H1 (cell line): ENCODE results near the gene SLC7A7. TPM values are rescaled to one million over a fixed set of nuclear protein-coding genes. Genes with fewer than 3 reads are reported as not detected.

Experiments
- CTCF ChIA-PET: fragments of 300-600 bp; sonication (Branson Sonifier 250); formaldehyde crosslinking; loops from one replicate; lab custom pipeline; 2021; ENCODE audit not compliant: partially characterized antibody; lab: Charles Lee
- POLR2A ChIA-PET: fragments of 300-600 bp; sonication (Branson Sonifier 250); formaldehyde crosslinking; loops from one replicate; lab custom pipeline; 2021; ENCODE audit warnings: inconsistent platforms; ENCODE audit not compliant: partially characterized antibody; lab: Charles Lee
- DNase-seq, 2 experiments: peaks; one replicate each; pipeline versions ENCODE4 v3.0.0 to v3.0.0-alpha.2; 2010 to 2022; ENCODE audit warnings: low spot score in 2 of 2, low read depth in 1 of 2, mixed read lengths in 1 of 2
- FAIRE-seq: peaks from 2 replicates; lab custom pipeline; 2011; peaks lifted over from hg19 to GRCh38; lab: Jason Lieb, UNC
- H2AFZ ChIP-seq: 2 replicates; pipeline ENCODE4 v1.8.1; 2012; ENCODE audit warnings: low read length, inconsistent platforms
- H2AK5ac ChIP-seq: 2 replicates; pipeline ENCODE4 v1.6.1; 2013; ENCODE audit warnings: low read depth, low read length
- H2BK120ac ChIP-seq: replicated peaks from 2 replicates; pipeline ENCODE3; 2013; ENCODE audit warnings: low read depth, low read length, inconsistent platforms
- H2BK12ac ChIP-seq: 2 replicates; pipeline ENCODE4 v1.6.1; 2013; ENCODE audit warnings: low read depth, low read length
- H2BK15ac ChIP-seq: 2 replicates; pipeline ENCODE4 v1.6.1; 2013; ENCODE audit warnings: low read length
- H2BK20ac ChIP-seq: 2 replicates; pipeline ENCODE4 v1.6.1; 2013; ENCODE audit warnings: low read length
- H2BK5ac ChIP-seq: 2 replicates; pipeline ENCODE4 v1.6.1; 2013; ENCODE audit warnings: low read depth, low read length
- H3K14ac ChIP-seq: 2 replicates; pipeline ENCODE4 v1.6.1; 2013; ENCODE audit warnings: inconsistent platforms; ENCODE audit not compliant: insufficient read length
- H3K18ac ChIP-seq: 2 replicates; pipeline ENCODE4 v1.6.1; 2013; ENCODE audit warnings: low read length; ENCODE audit errors: extremely low read depth
- H3K23ac ChIP-seq: 2 replicates; pipeline ENCODE4 v1.6.1; 2013; ENCODE audit warnings: inconsistent platforms; ENCODE audit not compliant: insufficient read length
- H3K23me2 ChIP-seq: 2 replicates; pipeline ENCODE4 v1.6.1; 2013; ENCODE audit warnings: low read depth, low read length
- H3K27ac ChIP-seq: 2 replicates; pipeline ENCODE4 v1.6.1; 2011; ENCODE audit warnings: low read depth, low read length, inconsistent platforms
- H3K27me3 ChIP-seq, 4 experiments: replicated peaks in 1 of 4; 1 replicate in 1 of 4; 2 replicates in 3 of 4; pipeline versions ENCODE4 v1.6.1 to v1.8.1; 2011 to 2013; ENCODE audit warnings: low read length in 3 of 4, mild to moderate bottlenecking in 3 of 4, inconsistent platforms in 2 of 4, mixed read lengths in 2 of 4, moderate library complexity in 1 of 4; ENCODE audit not compliant: control insufficient read depth in 3 of 4, insufficient read depth in 3 of 4; ENCODE audit errors: extremely low read depth in 1 of 4
- H3K36me3 ChIP-seq, 4 experiments: 2 replicates each; pipeline versions ENCODE4 v1.6.1 to v1.8.1; 2011 to 2013; ENCODE audit warnings: mild to moderate bottlenecking in 4 of 4, low read length in 3 of 4, moderate library complexity in 2 of 4, control low read depth in 1 of 4, inconsistent platforms in 1 of 4; ENCODE audit not compliant: insufficient read depth in 4 of 4, control insufficient read depth in 2 of 4
- H3K4ac ChIP-seq: replicated peaks from 2 replicates; pipeline ENCODE3; 2013; ENCODE audit warnings: low read length, low read depth, mixed read lengths, inconsistent platforms; ENCODE audit not compliant: insufficient read length
- H3K4me1 ChIP-seq, 4 experiments: replicated peaks in 1 of 4; 1 replicate in 1 of 4; 2 replicates in 3 of 4; pipeline versions ENCODE4 v1.6.1 to v1.8.1; 2011 to 2013; ENCODE audit warnings: low read length in 3 of 4, inconsistent platforms in 2 of 4, mixed read lengths in 1 of 4; ENCODE audit not compliant: insufficient read depth in 4 of 4, control insufficient read depth in 3 of 4
- H3K4me2 ChIP-seq, 2 experiments: 2 replicates each; pipeline versions ENCODE4 v1.6.1 to v1.8.1; 2011 to 2013; ENCODE audit warnings: low read depth in 2 of 2, low read length in 2 of 2, control low read depth in 1 of 2, inconsistent platforms in 1 of 2, mild to moderate bottlenecking in 1 of 2; ENCODE audit not compliant: insufficient read depth in 1 of 2
- H3K4me3 ChIP-seq, 4 experiments: fragments of 200-600, 300-600 bp in 1 of 4; sonication (generic), shearing (Covaris generic), sonication (Bioruptor Twin) in 1 of 4; 2 replicates each; pipeline versions ENCODE4 v1.5.1 to v1.8.1; 2011 to 2016; ENCODE audit warnings: low read length in 4 of 4, low read depth in 3 of 4, control low read depth in 2 of 4, inconsistent platforms in 2 of 4, mild to moderate bottlenecking in 2 of 4, mixed read lengths in 1 of 4, moderate library complexity in 1 of 4; ENCODE audit not compliant: insufficient read depth in 2 of 4; ENCODE audit errors: extremely low read depth in 1 of 4
- H3K56ac ChIP-seq: replicated peaks from 2 replicates; pipeline ENCODE3; 2013; ENCODE audit warnings: low read depth, mild to moderate bottlenecking, mixed read lengths, low read length, inconsistent platforms; ENCODE audit not compliant: insufficient read length
- H3K79me1 ChIP-seq: 2 replicates; pipeline ENCODE4 v1.6.1; 2013; ENCODE audit warnings: low read depth, low read length, control low read depth
- H3K79me2 ChIP-seq, 2 experiments: 2 replicates each; pipeline versions ENCODE4 v1.6.1 to v1.8.1; 2012 to 2013; ENCODE audit warnings: low read length in 2 of 2, mild to moderate bottlenecking in 2 of 2, inconsistent platforms in 1 of 2; ENCODE audit not compliant: insufficient read depth in 2 of 2, control insufficient read depth in 1 of 2
- H3K9ac ChIP-seq, 4 experiments: replicated peaks in 1 of 4; 1 replicate in 1 of 4; 2 replicates in 3 of 4; pipeline versions ENCODE4 v1.6.1 to v1.8.1; 2011 to 2013; ENCODE audit warnings: low read depth in 3 of 4, low read length in 3 of 4, control low read depth in 2 of 4, mild to moderate bottlenecking in 2 of 4, moderate library complexity in 2 of 4, inconsistent platforms in 1 of 4; ENCODE audit errors: extremely low read depth in 1 of 4
- H3K9me3 ChIP-seq, 2 experiments: 2 replicates each; pipeline versions ENCODE4 v1.6.1 to v1.8.1; 2012 to 2013; ENCODE audit warnings: mild to moderate bottlenecking in 2 of 2, moderate library complexity in 2 of 2, control low read depth in 1 of 2, inconsistent platforms in 1 of 2, low read depth in 1 of 2, low read length in 1 of 2, mixed read lengths in 1 of 2; ENCODE audit not compliant: insufficient read depth in 2 of 2
- H4K20me1 ChIP-seq, 2 experiments: replicated peaks in 1 of 2; 2 replicates each; pipeline versions ENCODE3 to v1.8.1; 2011 to 2013; ENCODE audit warnings: inconsistent platforms in 2 of 2, low read length in 2 of 2, mild to moderate bottlenecking in 1 of 2; ENCODE audit not compliant: insufficient read depth in 2 of 2, control insufficient read depth in 1 of 2
- H4K5ac ChIP-seq: 2 replicates; pipeline ENCODE4 v1.6.1; 2013; ENCODE audit warnings: low read length, low read depth, mixed read lengths, inconsistent platforms; ENCODE audit not compliant: insufficient read length
- H4K8ac ChIP-seq: 2 replicates; pipeline ENCODE4 v1.8.0; 2013; ENCODE audit warnings: mild to moderate bottlenecking, moderate library complexity, low read length, inconsistent platforms; ENCODE audit not compliant: insufficient read depth; ENCODE audit errors: extremely low read depth
- H4K91ac ChIP-seq: replicated peaks from 2 replicates; pipeline ENCODE3; 2013; ENCODE audit warnings: low read length, mixed read lengths, inconsistent platforms; ENCODE audit not compliant: insufficient read length
- CTBP2 ChIP-seq: IDR thresholded peaks from 2 replicates; pipeline ENCODE4 v1.7.0; 2011; ENCODE audit warnings: borderline replicate concordance, mild to moderate bottlenecking, moderate library complexity, mixed read lengths, low read length; ENCODE audit not compliant: insufficient read depth, insufficient read length
- EP300 ChIP-seq, 2 experiments: IDR thresholded peaks; 1 replicate in 1 of 2; 2 replicates in 1 of 2; pipeline ENCODE4 v1.6.1; 2011 to 2012; ENCODE audit warnings: low read depth in 2 of 2, low read length in 2 of 2, mild to moderate bottlenecking in 2 of 2, borderline replicate concordance in 1 of 2, inconsistent platforms in 1 of 2, moderate library complexity in 1 of 2
- GABPA ChIP-seq: IDR thresholded peaks from 2 replicates; pipeline ENCODE4 v1.6.1; 2011; ENCODE audit warnings: mild to moderate bottlenecking, low read length, moderate library complexity, borderline replicate concordance; ENCODE audit not compliant: insufficient read depth
- JUND ChIP-seq: IDR thresholded peaks from 2 replicates; pipeline ENCODE4 v1.6.1; 2011; ENCODE audit warnings: mild to moderate bottlenecking, improper control_type of control experiment, low read length
- KDM5A ChIP-seq: fragments of 200-600 bp; IDR thresholded peaks from 2 replicates; pipeline ENCODE4 v1.7.1; 2012; ENCODE audit warnings: mild to moderate bottlenecking, low read length, inconsistent platforms, mixed read lengths
- NANOG ChIP-seq: IDR thresholded peaks from 2 replicates; pipeline ENCODE4 v1.6.1; 2011; ENCODE audit warnings: low read length, low read depth, mild to moderate bottlenecking, inconsistent platforms; ENCODE audit not compliant: insufficient read depth, poor library complexity, severe bottlenecking
- PHF8 ChIP-seq: fragments of 200-600 bp; sonication (generic); conservative IDR thresholded peaks from 2 replicates; pipeline ENCODE4 v1.7.1; 2012; ENCODE audit warnings: low read depth, mild to moderate bottlenecking, inconsistent platforms, low read length, moderate library complexity
- POU5F1 ChIP-seq: IDR thresholded peaks from 2 replicates; pipeline ENCODE4 v1.6.1; 2011; ENCODE audit warnings: low read depth, mild to moderate bottlenecking, low read length, moderate library complexity
- SAP30 ChIP-seq: fragments of 300-600 bp; sonication (generic); IDR thresholded peaks from 2 replicates; pipeline ENCODE4 v1.7.1; 2012; ENCODE audit warnings: low read length, moderate library complexity, mild to moderate bottlenecking, inconsistent platforms; ENCODE audit not compliant: insufficient read depth, insufficient replicate concordance
- SIN3A ChIP-seq, 2 experiments: IDR thresholded peaks in 1 of 2; conservative IDR thresholded peaks in 1 of 2; 2 replicates each; pipeline ENCODE4 v1.6.1; 2011 to 2012; ENCODE audit warnings: low read length in 2 of 2, improper control_type of control experiment in 1 of 2, low read depth in 1 of 2, mild to moderate bottlenecking in 1 of 2
- SIX5 ChIP-seq: IDR thresholded peaks from 2 replicates; pipeline ENCODE4 v1.6.1; 2011; ENCODE audit warnings: mild to moderate bottlenecking, low read depth, low read length
- SP1 ChIP-seq: IDR thresholded peaks from 2 replicates; pipeline ENCODE4 v1.6.1; 2011; ENCODE audit warnings: low read depth, low read length
- WGBS, 2 experiments: shearing (Covaris generic) in 1 of 2; methylation state at CpG; one replicate each; pipeline versions ENCODE4 v1.1.6 to v1.1.7; 2013 to 2015; ENCODE audit warnings: low lambda C conversion rate in 2 of 2, mixed read lengths in 2 of 2, inconsistent platforms in 1 of 2, low coverage in 1 of 2, missing lambda C conversion rate in 1 of 2; ENCODE audit not compliant: insufficient replicate concordance in 2 of 2, insufficient coverage in 1 of 2, insufficient read length in 1 of 2; ENCODE audit errors: extremely low coverage in 1 of 2, missing lambda C conversion rate in 1 of 2; 5-methylcytosine and 5-hydroxymethylcytosine counted together
- polyA plus RNA-seq, 7 experiments: library from polyadenylated mRNA; depleted of rRNA in 3 of 7; stranded (reverse) in 5 of 7; unstranded in 2 of 7; fragments of >200 nt in 5 of 7; fragments of 200-250 nt in 2 of 7; gene quantifications; 1 replicate in 5 of 7; 2 replicates in 1 of 7; 4 replicates in 1 of 7; pipeline versions ENCODE4 v1.2.1 to v1.2.3, GENCODE V29; 2011 to 2013; ENCODE audit warnings: missing spikeins in 2 of 7, mixed read lengths in 2 of 7
- total RNA-seq: library from RNA; stranded (reverse); fragmentation: NEBNext Ultra II Directional; extraction: Animal tissue kit (Norgen Biotek cat#: 25700); gene quantifications from 2 replicates; pipeline ENCODE4 v1.2.1, GENCODE V29; 2021

Gene SLC7A7
- total and polyA plus RNA-seq, 2 of the 8 experiments (the other 6 are each of a cell fraction or from before 2014, with no cell fraction given) = 5.8 to 14.9 TPM

GRCh38 chr14:22838631-22839041 is 23.4 kb upstream of the SLC7A7 start:
- Histone ChIP-seq H2BK12ac (peak overlapping the region; percentile 77; the same call in 1 of the 2 replicates), H3K27me3 (no peaks in the 10 kb centered on the region), H3K23ac (no peak overlapping the region), H3K9me3 (no peaks in the 10 kb centered on the region), H3K36me3 (peaks cover 8 to 36% (median 26%) of the 10 kb centered on the region in 4 experiments; a peak in 7 of 8 replicates), H3K14ac (no peak overlapping the region), H3K4me2 (peak overlapping the region; percentile 73 to 98), H2BK120ac (no peak overlapping the region), H3K79me2 (peaks cover 0 to 25% of the 10 kb centered on the region in 2 experiments; a peak in 1 of 4 replicates), H3K18ac (peak overlapping the region; percentile 87), H4K8ac (no peak overlapping the region; the same call in 1 of the 2 replicates), H3K27ac (no peak overlapping the region), H2BK20ac (peak overlapping the region; percentile 72; the same call in 1 of the 2 replicates), H3K23me2 (peaks cover 14% of the 10 kb centered on the region; the same call in 1 of the 2 replicates), H3K9ac (no peak overlapping the region), H4K20me1 (no peaks in the 10 kb centered on the region), H2AK5ac (peak overlapping the region; percentile 82; the same call in 1 of the 2 replicates), H4K5ac (no peak overlapping the region), H3K4me1 (peaks cover 8 to 17% (median 14%) of the 10 kb centered on the region in 4 experiments), H3K79me1 (peaks cover 8% of the 10 kb centered on the region), H3K4ac (peak overlapping the region; percentile 55), H2BK5ac (peak overlapping the region; percentile 60; the same call in 1 of the 2 replicates), H3K4me3 (peak overlapping the region in 2 of 4 experiments; percentile 94 to 99; a peak in 5 of 8 replicates), H4K91ac (peak overlapping the region; percentile 57), H3K56ac (no peak overlapping the region), H2BK15ac (peak overlapping the region; percentile 53), H2AFZ (no peak overlapping the region)
- ChIA-PET CTCF (interaction anchor here (1.1 to 56.0 kb wide), 7 partner anchors 19 to 282 kb away, joined by 3 to 1562 read pairs (median 12); partner anchors contain the start of genes LRP10, MMP14, MRPL52 and REM2), POLR2A (interaction anchor here (1.1 to 16.3 kb wide), 13 partner anchors 10 to 91 kb away, joined by 3 to 203 read pairs (median 5); partner anchors contain the start of genes LRP10, MRPL52, OXA1L and PRMT5)
- FAIRE-seq (no peak), DNase-seq (no peak)
- 83% methylated on average over 5 of the region's 6 CpGs; no CpG with 5 or more reads in 1 of the 2 experiments for WGBS, 2 experiments
- no peak for TF ChIP-seq CTBP2
- TF ChIP-seq JUND = no peak
- TF ChIP-seq GABPA = no peak
- no peak for TF ChIP-seq NANOG
- TF ChIP-seq SIN3A (conservative IDR thresholded peaks at IDR 0.05 in 1 of 2, IDR thresholded peaks at IDR 0.05 in 1 of 2; ENCODE audit: low read depth in 1 of 2, low read length in 2 of 2) = no peak
- no peak for TF ChIP-seq PHF8
- TF ChIP-seq POU5F1 = no peak
- no peak for TF ChIP-seq EP300 (IDR thresholded peaks at IDR 0.05; ENCODE audit: borderline replicate concordance in 1 of 2, low read depth in 2 of 2, low read length in 2 of 2)
- TF ChIP-seq SIX5 = no peak
- no peak for TF ChIP-seq SP1
- no peak for TF ChIP-seq SAP30
- no peak for TF ChIP-seq KDM5A
- TF ChIP-seq, all 59 proteins: peak for 0
